Right lobe of liver (tissue), 6 donors: ENCODE data around the gene NOP10. TPM values are rescaled to one million over a fixed set of nuclear protein-coding genes. Genes with fewer than 3 reads are reported as not detected.

Experiments
- ATAC-seq, 4 donors: fragments of 200-7000 bp; cut with Tn5 transposase; one replicate each; pipeline ENCODE4 v1.9.1; 2020; ENCODE audit warnings: mild to moderate bottlenecking in 4 of 4, moderate library complexity in 4 of 4
- DNase-seq, 3 donors: peaks; one replicate each; pipeline ENCODE4 v3.0.0-alpha.2; 2020
- H3K27ac ChIP-seq, 3 donors: fragments of 200-600 bp; one replicate each; pipeline ENCODE4 v1.8.0; 2022
- H3K27me3 ChIP-seq, 2 donors: fragments of 200-600 bp; one replicate each; pipeline ENCODE4 v1.8.0; 2022
- H3K36me3 ChIP-seq, 4 donors: fragments of 200-600 bp; sonication (generic) in 1 of 4; one replicate each; pipeline versions ENCODE4 v1.5.1 to v1.8.0; 2017 to 2022; ENCODE audit warnings: control low read depth in 1 of 4
- H3K4me1 ChIP-seq, 4 donors: fragments of 200-600 bp; sonication (generic) in 1 of 4; one replicate each; pipeline versions ENCODE4 v1.5.1 to v1.8.0; 2017 to 2022; ENCODE audit warnings: control low read depth in 1 of 4
- H3K4me3 ChIP-seq, 3 donors: fragments of 200-600 bp; one replicate each; pipeline ENCODE4 v1.8.0; 2022
- H3K9me3 ChIP-seq, 4 donors: fragments of 200-600 bp; sonication (generic) in 1 of 4; one replicate each; pipeline versions ENCODE4 v1.5.1 to v1.8.0; 2017 to 2022; ENCODE audit warnings: control low read depth in 1 of 4
- CTCF ChIP-seq, 4 donors: fragments of 200-600 bp in 3 of 4; fragments of 450-650 bp in 1 of 4; IDR thresholded peaks; one replicate each; pipeline versions ENCODE4 v1.5.1 to v1.8.0; 2016 to 2022; ENCODE audit warnings: antibody characterized with exemption in 4 of 4, mild to moderate bottlenecking in 2 of 4
- POLR2A ChIP-seq: fragments of 450-650 bp; IDR thresholded peaks from one replicate; pipeline ENCODE4 v1.6.1; 2017; ENCODE audit warnings: antibody characterized with exemption, mild to moderate bottlenecking
- WGBS: methylation state at CpG from one replicate; pipeline ENCODE4 v1.1.6; 2018; ENCODE audit warnings: low coverage, low lambda C conversion rate; ENCODE audit not compliant: insufficient coverage; ENCODE audit errors: missing lambda C conversion rate; 5-methylcytosine and 5-hydroxymethylcytosine counted together
- intact Hi-C, 2 donors: fragments of 100-400 bp; cut with DNase I; formaldehyde crosslinking; loops; one replicate each; pipeline versions ENCODE4 v1.11.2 to v1.14.1; 2022
- total RNA-seq, 6 experiments: library from RNA; depleted of rRNA in 2 of 6; stranded (reverse); fragments of >200 nt in 2 of 6; fragmentation: NEBNext Ultra II Directional in 3 of 6; extraction: Animal tissue kit (Norgen Biotek cat#: 25700) in 3 of 6; gene quantifications; one replicate each; pipeline versions ENCODE4 v1.1.0 to v1.2.4, GENCODE V29; 2016 to 2023
- donor health status: DM: no; HTN: yes; CAD: no.
- donor health status: DM: no; HTN: no; CAD: no.
- donor health status: DM: no; HTN: no; CAD: no.
- donor health status: DM: no; HTN: yes; CAD: no.
- donor health status: DM: no; HTN: yes; CAD: no.

Gene NOP10
- total RNA-seq, 6 experiments from 2014 or later, result 59.2 to 177 (median 79.2) TPM

- Histone ChIP-seq H3K4me1 (peaks cover 0 to 6% (median 0%) of the 10 kb centered on the region in 4 donors), H3K9me3 (no peaks in the 10 kb centered on the region)
- intact Hi-C loops, result loop anchor here in 1 of 2 donors (10.0 kb wide), 1 partner anchor 123 kb away; no protein-coding TSS in a partner anchor
These were observed 24.5 kb upstream of the NOP10 start, which contains the start of gene LPCAT4 for GRCh38 chr15:34367101-34368081. Gene LPCAT4 (minus strand): TSS chr15:34367196. CDS start chr15:34367100, 96 bp downstream.

GRCh38 chr15:34366271-34367065, 23.5 kb upstream of the NOP10 start:
- under 1% methylated on average over 23 of the region's 37 CpGs for WGBS
- peak; percentile 8 to 49 (median 21) for ATAC-seq

More at GRCh38 chr15:34367101-34368081, 24.5 kb upstream of the NOP10 start, which contains the start of gene LPCAT4:
- Histone ChIP-seq H3K27me3 (no peaks in the 10 kb centered on the region), H3K27ac (peak within 1 kb of the TSS; percentile 76 to 93 (median 92)), H3K4me3 (peak within 1 kb of the TSS; percentile 78 to 95 (median 79)), H3K36me3 (no peaks in the 10 kb centered on the region)
- ATAC-seq (peak; percentile 91 to 96 (median 93)), DNase-seq (peak; percentile 88 to 92 (median 92))
- 0% methylated on average over 23 of the region's 80 CpGs for WGBS
- TF ChIP-seq CTCF (IDR thresholded peaks at IDR 0.05), result peak; percentile 89 to 98 (median 94)
- TF ChIP-seq POLR2A, result peak; percentile 70

GRCh38 chr15:34365836-34366235, 22.9 kb upstream of the NOP10 start:
- DNase-seq (no peak), ATAC-seq (no peak)
- Histone ChIP-seq H3K4me3 (peak overlapping the region; percentile 78 to 95 (median 79)), H3K9me3 (no peaks in the 10 kb centered on the region), H3K27ac (no peak overlapping the region), H3K4me1 (peaks cover 0 to 6% (median 0%) of the 10 kb centered on the region in 4 donors), H3K36me3 (no peaks in the 10 kb centered on the region), H3K27me3 (no peaks in the 10 kb centered on the region)
- 49% methylated on average over 4 of the region's 5 CpGs for WGBS
- no peak for TF ChIP-seq CTCF (IDR thresholded peaks at IDR 0.05)
- no peak for TF ChIP-seq POLR2A
- intact Hi-C loops, result loop anchor here in 1 of 2 donors (10.0 kb wide), 1 partner anchor 121 kb away; no protein-coding TSS in a partner anchor

More at GRCh38 chr15:34366271-34367065, 23.5 kb upstream of the NOP10 start:
- peak overlapping the region; percentile 78 to 95 (median 79) for H3K4me3 ChIP-seq
- intact Hi-C loops, result loop anchor here in 1 of 2 donors (10.0 kb wide), 1 partner anchor 122 kb away; no protein-coding TSS in a partner anchor
- TF ChIP-seq POLR2A, result no peak
- no peak for TF ChIP-seq CTCF (IDR thresholded peaks at IDR 0.05)
- peak; percentile 55 to 73 (median 64) for DNase-seq
- no peak overlapping the region for H3K27ac ChIP-seq
- no peaks in the 10 kb centered on the region for H3K27me3 ChIP-seq
- H3K9me3 ChIP-seq, result no peaks in the 10 kb centered on the region
- no peaks in the 10 kb centered on the region for H3K36me3 ChIP-seq
- H3K4me1 ChIP-seq, result peaks cover 0 to 6% (median 0%) of the 10 kb centered on the region in 4 donors
